Vagina (tissue), 2 donors: ENCODE measurements around the gene ITGA11.

Experiments used
- CTCF ChIP-seq, 3 experiments: fragments of 450-650 bp in 2 of 3; fragments of 200-600 bp in 1 of 3; sonication (generic) in 1 of 3; IDR thresholded peaks; one replicate each; pipeline ENCODE4 v1.5.1; 2017 to 2019; ENCODE audit warnings: antibody characterized with exemption in 3 of 3, mild to moderate bottlenecking in 2 of 3, moderate library complexity in 2 of 3
- POLR2A ChIP-seq, 2 donors: fragments of 450-650 bp; IDR thresholded peaks; one replicate each; pipeline ENCODE4 v1.6.1; 2017; ENCODE audit warnings: antibody characterized with exemption in 2 of 2, mild to moderate bottlenecking in 2 of 2, moderate library complexity in 2 of 2
- POLR2AphosphoS5 ChIP-seq, 2 donors: sonication (generic); formaldehyde crosslinking; IDR thresholded peaks; one replicate each; pipeline ENCODE4 v1.9.0; 2017; ENCODE audit warnings: antibody characterized with exemption in 2 of 2, mild to moderate bottlenecking in 2 of 2, low read depth in 1 of 2; ENCODE audit not compliant: insufficient read depth in 1 of 2

GRCh38 chr15:68334661-68335124, 97.3 kb downstream of the ITGA11 start:
- no peak for TF ChIP-seq CTCF (IDR thresholded peaks at IDR 0.05)
- no peak for TF ChIP-seq POLR2A (IDR thresholded peaks at IDR 0.05)
- no peak for TF ChIP-seq POLR2AphosphoS5 (IDR thresholded peaks at IDR 0.05; ENCODE audit: insufficient read depth in 1 of 2, low read depth in 1 of 2)
